GM12801 (cell line): ENCODE measurements around the gene LARGE1.

ENCODE experiments used
- TF ChIP-seq, protein P1 (sequence below): IDR thresholded peaks from one replicate; pipeline ENCODE4 v1.5.1; 2011; ENCODE audit warnings: control low read depth; ENCODE audit not compliant: insufficient read length; ENCODE audit errors: extremely low read depth

The LARGE1 gene

GRCh38 chr22:33535937-33536875 lies 384.1 kb downstream of the LARGE1 start:
- TF ChIP-seq, protein P1, sequence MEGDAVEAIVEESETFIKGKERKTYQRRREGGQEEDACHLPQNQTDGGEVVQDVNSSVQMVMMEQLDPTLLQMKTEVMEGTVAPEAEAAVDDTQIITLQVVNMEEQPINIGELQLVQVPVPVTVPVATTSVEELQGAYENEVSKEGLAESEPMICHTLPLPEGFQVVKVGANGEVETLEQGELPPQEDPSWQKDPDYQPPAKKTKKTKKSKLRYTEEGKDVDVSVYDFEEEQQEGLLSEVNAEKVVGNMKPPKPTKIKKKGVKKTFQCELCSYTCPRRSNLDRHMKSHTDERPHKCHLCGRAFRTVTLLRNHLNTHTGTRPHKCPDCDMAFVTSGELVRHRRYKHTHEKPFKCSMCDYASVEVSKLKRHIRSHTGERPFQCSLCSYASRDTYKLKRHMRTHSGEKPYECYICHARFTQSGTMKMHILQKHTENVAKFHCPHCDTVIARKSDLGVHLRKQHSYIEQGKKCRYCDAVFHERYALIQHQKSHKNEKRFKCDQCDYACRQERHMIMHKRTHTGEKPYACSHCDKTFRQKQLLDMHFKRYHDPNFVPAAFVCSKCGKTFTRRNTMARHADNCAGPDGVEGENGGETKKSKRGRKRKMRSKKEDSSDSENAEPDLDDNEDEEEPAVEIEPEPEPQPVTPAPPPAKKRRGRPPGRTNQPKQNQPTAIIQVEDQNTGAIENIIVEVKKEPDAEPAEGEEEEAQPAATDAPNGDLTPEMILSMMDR: no peak

GRCh38 chr22:33529424-33530113 lies 390.7 kb downstream of the LARGE1 start:
- TF ChIP-seq, protein P1: no peak

DNA sequence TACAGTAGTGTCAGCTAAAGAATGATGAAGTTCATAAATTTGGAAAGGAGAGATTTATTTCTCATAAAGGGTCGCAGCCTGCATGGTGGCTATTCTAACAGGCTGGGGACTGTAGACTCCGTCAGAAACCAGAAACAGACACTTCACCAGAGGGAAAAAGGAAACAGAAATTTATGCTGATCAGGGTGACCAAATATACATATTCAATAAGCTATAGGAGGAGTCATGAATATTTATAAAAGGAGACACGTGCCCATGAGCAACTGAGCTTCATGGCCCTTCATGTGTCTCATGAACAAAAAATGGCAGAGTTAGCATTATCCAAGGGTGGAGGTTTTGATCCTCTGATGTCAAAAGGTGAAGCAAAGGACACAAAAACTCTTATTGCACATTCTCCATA lies 392.1 kb downstream of the LARGE1 start:
- TF ChIP-seq, protein P1: no peak

- TF ChIP-seq, protein P1: no peak
Measured at GRCh38 chr22:33526434-33527107, 393.7 kb downstream of the LARGE1 start.

GRCh38 chr22:33524511-33525260 lies 395.6 kb downstream of the LARGE1 start:
- TF ChIP-seq, protein P1: no peak

GRCh38 chr22:33521879-33522665 lies 398.2 kb downstream of the LARGE1 start:
- TF ChIP-seq, protein P1: no peak
